GM12873 (cell line): Measurements from ENCODE around the gene FMN1.

Source experiments
- CTCF ChIP-seq: IDR thresholded peaks from 2 replicates; pipeline ENCODE4 v1.5.1; 2012; ENCODE audit warnings: low read depth, mild to moderate bottlenecking, moderate library complexity, low read length, control low read depth; ENCODE audit not compliant: insufficient read depth; ENCODE audit errors: missing control alignments

The FMN1 gene

GRCh38 chr15:33078607-33079006 is 115.9 kb downstream of the FMN1 start:
- no peak for TF ChIP-seq CTCF

- no peak for TF ChIP-seq CTCF
Measured at GRCh38 chr15:33076937-33077336, 117.6 kb downstream of the FMN1 start.

GRCh38 chr15:33074942-33075341 is 119.6 kb downstream of the FMN1 start:
- TF ChIP-seq CTCF = no peak

GRCh38 chr15:33074212-33074611 is 120.3 kb downstream of the FMN1 start:
- TF ChIP-seq CTCF = no peak

GRCh38 chr15:33071451-33071850 is 123.1 kb downstream of the FMN1 start:
- no peak for TF ChIP-seq CTCF

GRCh38 chr15:33069161-33069560 is 125.4 kb downstream of the FMN1 start:
- TF ChIP-seq CTCF = no peak

- TF ChIP-seq CTCF = no peak
Measured at GRCh38 chr15:33068511-33068990, 126.0 kb downstream of the FMN1 start.

- TF ChIP-seq CTCF = no peak
Measured at GRCh38 chr15:33068007-33068481, 126.5 kb downstream of the FMN1 start.
